DND-41 (cell line): Measurements from ENCODE around the gene CD207.

Experiments used
- CTCF ChIP-seq: IDR thresholded peaks from 2 replicates; pipeline ENCODE4 v1.5.1; 2012; ENCODE audit warnings: borderline replicate concordance, low read length, moderate library complexity, mild to moderate bottlenecking; ENCODE audit not compliant: poor library complexity, severe bottlenecking; ENCODE audit errors: extremely low read depth
- EZH2 ChIP-seq: IDR thresholded peaks from 3 replicates; pipeline ENCODE4 v1.6.1; 2012; ENCODE audit warnings: borderline replicate concordance, low read depth, mild to moderate bottlenecking, moderate library complexity, low read length, inconsistent platforms; ENCODE audit not compliant: severe bottlenecking

GRCh38 chr2:70806013-70806412 is 29.6 kb downstream of the CD207 start:
- TF ChIP-seq CTCF (no peak), EZH2 (no peak)
